Measurements from ENCODE around the gene ARHGAP15.

- TF ChIP-seq CTCF (IDR thresholded peaks at IDR 0.05; ENCODE audit: low read depth, low read length, missing input control) (no peak), REST (IDR thresholded peaks at IDR 0.05) (no peak), ZBTB33 (IDR thresholded peaks at IDR 0.05) (no peak), ATF3 (IDR thresholded peaks at IDR 0.05) (no peak), RAD21 (IDR thresholded peaks at IDR 0.05) (no peak)
These were observed 568.5 kb downstream of the ARHGAP15 start for GRCh38 chr2:143697744-143698143.

All from liver (tissue), 3 donors.